ENCODE measurements around the gene PKNOX1. TPM values are rescaled to one million over a fixed set of nuclear protein-coding genes. Genes with fewer than 3 reads are reported as not detected.

PKNOX1 gene
- total and polyA plus RNA-seq, 9 of the 15 experiments (the other 6 are each of a cell fraction or from before 2014, with no cell fraction given) = 8.8 to 25.9 (median 13.2) TPM

DNA sequence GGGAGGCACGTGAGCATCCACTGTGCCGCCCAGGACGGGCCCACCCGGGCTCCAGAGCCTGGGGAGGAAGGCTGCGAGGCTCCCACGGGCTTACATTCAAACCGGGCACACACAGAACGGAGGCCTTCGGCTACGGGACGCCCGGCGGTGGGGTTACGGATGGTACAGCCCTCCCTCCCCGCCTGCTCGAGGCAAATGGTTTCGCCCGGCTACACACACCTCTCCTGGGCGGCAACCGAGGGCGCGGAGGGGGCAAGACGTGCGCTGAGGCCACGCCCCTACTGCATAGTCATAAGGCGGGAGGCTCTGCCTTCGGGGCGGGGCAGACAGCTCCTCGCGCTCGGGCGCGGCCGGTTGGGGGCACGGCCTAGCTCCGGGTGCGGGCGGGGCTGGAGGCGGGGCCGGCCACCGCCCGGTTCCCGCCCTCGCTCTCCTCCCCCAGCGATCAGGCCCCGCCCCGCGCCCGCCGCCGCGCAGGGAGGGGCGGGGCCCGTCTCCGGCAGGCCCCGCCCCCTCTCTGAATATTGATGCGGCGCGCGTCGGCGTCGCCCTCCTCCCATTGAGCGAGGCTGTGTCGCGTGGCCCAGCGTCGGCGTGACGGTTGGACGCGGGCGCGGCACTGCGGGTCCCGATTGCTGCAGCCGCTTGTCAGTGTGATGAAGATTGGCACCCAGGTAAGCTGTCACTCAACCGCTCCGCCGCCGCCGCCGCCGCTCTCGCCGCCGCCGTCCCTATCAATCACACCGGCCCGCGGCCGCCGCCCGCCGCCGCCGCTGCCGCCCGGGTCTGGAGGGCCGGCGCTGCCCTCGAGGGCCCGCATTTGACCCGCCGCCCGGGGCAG, at the start of gene PKNOX1 (continued):
- TF ChIP-seq CHD7 (IDR thresholded peaks at IDR 0.05; ENCODE audit: low read depth, low read length) (no peak), PKNOX1 (IDR thresholded peaks at IDR 0.05) (peak; percentile 100), HNRNPH1 (optimal IDR thresholded peaks at IDR 0.05; ENCODE audit: low read depth, low read length) (no peak), SP1 (CRISPR knock-in tag; IDR thresholded peaks at IDR 0.05) (peak; percentile 95)
- TF ChIP-seq, protein P1, sequence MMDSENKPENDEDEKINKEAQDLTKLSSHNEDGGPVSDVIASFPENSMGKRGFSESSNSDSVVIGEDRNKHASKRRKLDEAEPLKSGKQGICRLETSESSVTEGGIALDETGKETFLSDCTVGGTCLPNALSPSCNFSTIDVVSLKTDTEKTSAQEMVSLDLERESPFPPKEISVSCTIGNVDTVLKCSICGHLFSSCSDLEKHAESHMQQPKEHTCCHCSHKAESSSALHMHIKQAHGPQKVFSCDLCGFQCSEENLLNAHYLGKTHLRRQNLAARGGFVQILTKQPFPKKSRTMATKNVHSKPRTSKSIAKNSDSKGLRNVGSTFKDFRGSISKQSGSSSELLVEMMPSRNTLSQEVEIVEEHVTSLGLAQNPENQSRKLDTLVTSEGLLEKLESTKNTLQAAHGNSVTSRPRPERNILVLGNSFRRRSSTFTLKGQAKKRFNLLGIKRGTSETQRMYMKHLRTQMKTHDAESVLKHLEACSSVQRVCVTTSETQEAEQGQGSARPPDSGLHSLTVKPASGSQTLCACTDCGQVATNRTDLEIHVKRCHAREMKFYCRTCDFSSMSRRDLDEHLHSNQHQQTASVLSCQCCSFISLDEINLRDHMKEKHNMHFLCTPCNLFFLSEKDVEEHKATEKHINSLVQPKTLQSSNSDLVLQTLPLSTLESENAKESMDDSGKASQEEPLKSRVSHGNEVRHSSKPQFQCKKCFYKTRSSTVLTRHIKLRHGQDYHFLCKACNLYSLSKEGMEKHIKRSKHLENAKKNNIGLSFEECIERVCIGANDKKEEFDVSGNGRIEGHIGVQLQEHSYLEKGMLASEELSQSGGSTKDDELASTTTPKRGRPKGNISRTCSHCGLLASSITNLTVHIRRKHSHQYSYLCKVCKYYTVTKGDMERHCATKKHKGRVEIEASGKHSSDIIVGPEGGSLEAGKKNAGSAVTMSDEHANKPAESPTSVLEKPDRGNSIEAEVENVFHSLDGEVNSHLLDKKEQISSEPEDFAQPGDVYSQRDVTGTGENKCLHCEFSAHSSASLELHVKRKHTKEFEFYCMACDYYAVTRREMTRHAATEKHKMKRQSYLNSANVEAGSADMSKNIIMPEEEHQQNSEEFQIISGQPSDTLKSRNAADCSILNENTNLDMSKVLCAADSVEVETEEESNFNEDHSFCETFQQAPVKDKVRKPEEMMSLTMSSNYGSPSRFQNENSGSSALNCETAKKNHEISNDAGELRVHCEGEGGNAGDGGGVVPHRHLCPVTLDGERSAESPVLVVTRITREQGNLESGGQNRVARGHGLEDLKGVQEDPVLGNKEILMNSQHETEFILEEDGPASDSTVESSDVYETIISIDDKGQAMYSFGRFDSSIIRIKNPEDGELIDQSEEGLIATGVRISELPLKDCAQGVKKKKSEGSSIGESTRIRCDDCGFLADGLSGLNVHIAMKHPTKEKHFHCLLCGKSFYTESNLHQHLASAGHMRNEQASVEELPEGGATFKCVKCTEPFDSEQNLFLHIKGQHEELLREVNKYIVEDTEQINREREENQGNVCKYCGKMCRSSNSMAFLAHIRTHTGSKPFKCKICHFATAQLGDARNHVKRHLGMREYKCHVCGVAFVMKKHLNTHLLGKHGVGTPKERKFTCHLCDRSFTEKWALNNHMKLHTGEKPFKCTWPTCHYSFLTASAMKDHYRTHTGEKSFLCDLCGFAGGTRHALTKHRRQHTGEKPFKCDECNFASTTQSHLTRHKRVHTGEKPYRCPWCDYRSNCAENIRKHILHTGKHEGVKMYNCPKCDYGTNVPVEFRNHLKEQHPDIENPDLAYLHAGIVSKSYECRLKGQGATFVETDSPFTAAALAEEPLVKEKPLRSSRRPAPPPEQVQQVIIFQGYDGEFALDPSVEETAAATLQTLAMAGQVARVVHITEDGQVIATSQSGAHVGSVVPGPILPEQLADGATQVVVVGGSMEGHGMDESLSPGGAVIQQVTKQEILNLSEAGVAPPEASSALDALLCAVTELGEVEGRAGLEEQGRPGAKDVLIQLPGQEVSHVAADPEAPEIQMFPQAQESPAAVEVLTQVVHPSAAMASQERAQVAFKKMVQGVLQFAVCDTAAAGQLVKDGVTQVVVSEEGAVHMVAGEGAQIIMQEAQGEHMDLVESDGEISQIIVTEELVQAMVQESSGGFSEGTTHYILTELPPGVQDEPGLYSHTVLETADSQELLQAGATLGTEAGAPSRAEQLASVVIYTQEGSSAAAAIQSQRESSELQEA (IDR thresholded peaks at IDR 0.05; ENCODE audit: low read depth) = no peak

Data from K562 (cell line).